Smooth muscle cell (in vitro differentiated cells): ENCODE data around the gene ICE1. TPM values are rescaled to one million over a fixed set of nuclear protein-coding genes. Genes with fewer than 3 reads are reported as not detected.

Experiments used
- DNase-seq: peaks from one replicate; lab custom pipeline; 2025; ENCODE audit not compliant: unreplicated experiment; lab: John Stamatoyannopoulos, UW
- H2AFZ ChIP-seq: fragments of 200-600 bp; sonication (generic); 2 replicates; pipeline ENCODE4 v1.6.0; 2016; ENCODE audit warnings: antibody characterized with exemption, low read depth, mild to moderate bottlenecking
- H3F3A ChIP-seq: fragments of 200-600 bp; sonication (generic); 2 replicates; pipeline ENCODE4 v1.6.0; 2017; ENCODE audit warnings: antibody characterized with exemption, low read depth
- H3K27ac ChIP-seq: fragments of 200-600 bp; sonication (generic); 2 replicates; pipeline ENCODE4 v1.5.1; 2016; ENCODE audit warnings: low read depth, mild to moderate bottlenecking
- H3K27me3 ChIP-seq: fragments of 200-600 bp; sonication (generic); 2 replicates; pipeline ENCODE4 v1.6.1; 2016; ENCODE audit warnings: low read depth, mild to moderate bottlenecking
- H3K36me3 ChIP-seq: fragments of 200-600 bp; sonication (generic); 2 replicates; pipeline ENCODE4 v1.5.1; 2016; ENCODE audit warnings: low read depth
- H3K4me1 ChIP-seq: fragments of 200-600 bp; sonication (generic); 2 replicates; pipeline ENCODE4 v1.5.1; 2016; ENCODE audit warnings: low read depth
- H3K4me2 ChIP-seq: fragments of 200-600 bp; sonication (generic); 2 replicates; pipeline ENCODE4 v1.6.0; 2016; ENCODE audit warnings: mild to moderate bottlenecking
- H3K4me3 ChIP-seq: fragments of 200-600 bp; sonication (generic); 2 replicates; pipeline ENCODE4 v1.5.1; 2016; ENCODE audit warnings: mild to moderate bottlenecking
- H3K79me2 ChIP-seq: fragments of 200-600 bp; sonication (generic); 2 replicates; pipeline ENCODE4 v1.6.0; 2016; ENCODE audit warnings: low read depth, mild to moderate bottlenecking
- H3K9ac ChIP-seq: fragments of 200-600 bp; sonication (generic); 2 replicates; pipeline ENCODE4 v1.6.0; 2016; ENCODE audit warnings: low read depth
- H3K9me3 ChIP-seq: fragments of 200-600 bp; sonication (generic); replicated peaks from 2 replicates; pipeline ENCODE4 v1.5.1; 2016; ENCODE audit warnings: low read depth
- H4K20me1 ChIP-seq: fragments of 200-600 bp; sonication (generic); 2 replicates; pipeline ENCODE4 v1.6.0; 2016; ENCODE audit warnings: low read depth
- CTCF ChIP-seq: fragments of 200-600 bp; sonication (generic); IDR thresholded peaks from 2 replicates; pipeline ENCODE4 v1.5.1; 2017; ENCODE audit warnings: borderline replicate concordance, mild to moderate bottlenecking, antibody characterized with exemption; ENCODE audit not compliant: insufficient read depth, poor library complexity, severe bottlenecking
- WGBS: methylation state at CpG from one replicate; pipeline ENCODE4 v1.1.7; 2016; ENCODE audit warnings: low lambda C conversion rate; 5-methylcytosine and 5-hydroxymethylcytosine counted together
- polyA plus RNA-seq: library from polyadenylated mRNA; unstranded; fragments of >200 nt; fragmentation: Nextera tagmentation; extraction: Ambion mirVana; gene quantifications from 2 replicates; pipeline ENCODE4 v1.2.1, GENCODE V29; 2016
- total RNA-seq: library from RNA; depleted of rRNA; stranded (reverse); fragments of >200 nt; gene quantifications from 2 replicates; pipeline ENCODE4 v1.2.3, GENCODE V29; 2014

The ICE1 gene
- total and polyA plus RNA-seq, 2 experiments from 2014 or later: 10.2 to 25.4 TPM

- Histone ChIP-seq H3K79me2 (no peaks in the 10 kb centered on the region), H4K20me1 (no peaks in the 10 kb centered on the region), H3K36me3 (no peaks in the 10 kb centered on the region), H2AFZ (no peak overlapping the region), H3K4me2 (no peak overlapping the region), H3F3A (no peaks in the 10 kb centered on the region), H3K9ac (no peak overlapping the region), H3K4me3 (no peak overlapping the region), H3K27ac (no peak overlapping the region), H3K9me3 (no peaks in the 10 kb centered on the region), H3K27me3 (no peaks in the 10 kb centered on the region), H3K4me1 (peaks cover 12% of the 10 kb centered on the region)
- DNase-seq: no peak
- no peak for TF ChIP-seq CTCF
- 82% methylated on average over 9 of the region's 9 CpGs for WGBS
Measured at GRCh38 chr5:5381310-5381913, 41.1 kb upstream of the ICE1 start.

- WGBS: 83% methylated on average over 5 of the region's 5 CpGs
- Histone ChIP-seq H4K20me1 (no peaks in the 10 kb centered on the region), H3K27me3 (no peaks in the 10 kb centered on the region), H3K4me2 (no peak overlapping the region), H3K9me3 (no peaks in the 10 kb centered on the region), H3K79me2 (no peaks in the 10 kb centered on the region), H3K4me1 (peaks cover 12% of the 10 kb centered on the region), H3K9ac (no peak overlapping the region), H3K36me3 (no peaks in the 10 kb centered on the region), H3K4me3 (no peak overlapping the region), H2AFZ (no peak overlapping the region), H3K27ac (no peak overlapping the region), H3F3A (no peaks in the 10 kb centered on the region)
- no peak for DNase-seq
- TF ChIP-seq CTCF: no peak
Measured at GRCh38 chr5:5383461-5383860, 39.0 kb upstream of the ICE1 start.

GRCh38 chr5:5384660-5385330, 37.7 kb upstream of the ICE1 start:
- Histone ChIP-seq H2AFZ (no peak overlapping the region), H3K27me3 (no peaks in the 10 kb centered on the region), H3F3A (no peaks in the 10 kb centered on the region), H3K79me2 (no peaks in the 10 kb centered on the region), H3K4me3 (no peak overlapping the region), H3K9ac (no peak overlapping the region), H3K4me1 (peaks cover 12% of the 10 kb centered on the region), H3K9me3 (no peaks in the 10 kb centered on the region), H3K4me2 (no peak overlapping the region), H4K20me1 (no peaks in the 10 kb centered on the region), H3K36me3 (no peaks in the 10 kb centered on the region), H3K27ac (no peak overlapping the region)
- WGBS: 91% methylated on average over 11 of the region's 11 CpGs
- no peak for TF ChIP-seq CTCF
- no peak for DNase-seq

- Histone ChIP-seq H3K27ac (no peak overlapping the region), H3K9me3 (no peaks in the 10 kb centered on the region), H2AFZ (no peak overlapping the region), H3K4me1 (peaks cover 9% of the 10 kb centered on the region), H3K4me3 (no peak overlapping the region), H3K79me2 (no peaks in the 10 kb centered on the region), H3K27me3 (no peaks in the 10 kb centered on the region), H3K36me3 (no peaks in the 10 kb centered on the region), H4K20me1 (no peaks in the 10 kb centered on the region), H3K9ac (no peak overlapping the region), H3K4me2 (no peak overlapping the region), H3F3A (no peaks in the 10 kb centered on the region)
- no peak for TF ChIP-seq CTCF
- no peak for DNase-seq
- 74% methylated on average over 8 of the region's 8 CpGs for WGBS
Measured at GRCh38 chr5:5385331-5385662, 37.2 kb upstream of the ICE1 start.
